ENCODE measurements around the gene MORC2.

The MORC2 gene

DNA sequence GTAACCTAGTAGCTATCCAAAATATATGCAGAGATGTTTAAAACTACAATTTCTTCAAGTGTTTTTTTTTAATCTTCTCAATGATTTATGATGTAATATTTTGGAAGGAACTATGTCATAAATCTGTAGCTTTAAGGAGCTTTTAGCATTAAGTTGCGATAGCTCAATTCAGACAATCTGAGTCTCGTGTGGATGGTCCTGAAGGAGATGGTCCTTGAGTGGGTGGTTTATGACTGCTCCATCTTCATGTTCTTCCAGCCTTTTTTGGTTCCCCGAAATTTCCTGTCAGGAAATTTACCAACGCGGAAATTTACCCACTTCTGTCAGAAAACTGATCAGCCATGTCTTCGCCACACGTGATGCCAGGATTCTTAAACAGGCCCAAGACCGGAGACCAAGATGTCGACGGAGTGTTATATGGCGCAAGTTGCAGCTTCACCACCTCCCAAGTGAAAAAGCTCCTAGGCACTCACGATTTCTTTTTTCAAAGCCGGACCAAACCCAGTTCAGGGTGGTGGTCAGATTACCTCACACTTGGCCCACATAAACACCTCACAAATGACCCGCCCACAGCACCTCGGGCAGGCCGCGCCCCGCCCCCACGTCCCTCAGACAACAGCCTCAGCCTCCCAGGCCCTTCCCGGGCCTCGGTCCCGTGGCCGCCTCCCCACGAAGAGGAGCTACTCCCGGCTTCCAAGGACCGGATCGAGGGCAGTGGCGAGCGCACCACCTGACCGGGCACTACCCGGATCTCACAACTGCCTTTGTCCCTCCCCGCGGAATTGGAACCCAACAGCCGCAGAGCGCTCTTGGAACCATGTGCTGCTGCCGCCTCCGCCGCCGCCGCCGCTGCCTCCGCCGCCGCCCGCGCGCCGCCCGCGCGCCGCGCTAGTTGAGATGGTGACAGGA lies at the start of gene MORC2:
MORC2 (minus strand) TSS at position 760 of the 909 bp plus-strand sequence. CDS start 885 bp downstream, outside the sequence.
- H3K27me3 ChIP-seq (ENCODE audit: control insufficient read depth, insufficient read depth, low read length): no peaks in the 10 kb centered on the region
- peaks cover 30% of the 10 kb centered on the region for H3K9me3 ChIP-seq (ENCODE audit: control insufficient read depth, insufficient read depth, low read depth, low read length)
- peaks cover 38% of the 10 kb centered on the region for H3K36me3 ChIP-seq (ENCODE audit: control insufficient read depth, insufficient read depth, low read length)
- peak within 1 kb of the TSS; percentile 99 for H3K27ac ChIP-seq (ENCODE audit: low read depth, low read length)
- H3K4me1 ChIP-seq (ENCODE audit: control insufficient read depth, insufficient read depth, low read length): peaks cover 19% of the 10 kb centered on the region
- H3K4me3 ChIP-seq (ENCODE audit: low read depth, low read length): peak within 1 kb of the TSS; percentile 86
- peak within 1 kb of the TSS; percentile 94 for H3K9ac ChIP-seq (ENCODE audit: low read length)

DNA sequence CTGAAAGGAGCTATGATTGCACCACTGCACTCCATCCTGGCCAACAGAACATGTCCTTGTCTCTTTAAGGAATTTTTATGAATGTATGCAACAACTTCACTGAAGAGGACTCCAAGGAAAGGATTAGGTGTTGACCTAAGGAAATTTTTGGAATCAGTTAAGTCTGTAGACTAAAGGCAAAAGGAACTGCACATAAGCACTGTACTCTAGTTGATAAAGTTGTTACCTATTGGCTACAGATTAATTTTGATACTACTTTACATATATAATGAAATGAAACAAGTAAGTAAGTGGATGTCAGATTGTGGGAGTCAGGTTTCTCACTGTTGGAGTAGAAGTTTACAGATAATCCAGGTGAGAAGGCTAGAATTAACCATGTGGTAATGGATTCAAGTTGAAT lies 37.0 kb upstream of the MORC2 start:
- Histone ChIP-seq H3K27me3 (ENCODE audit: control insufficient read depth, insufficient read depth, low read length) (no peaks in the 10 kb centered on the region), H3K9me3 (ENCODE audit: control insufficient read depth, insufficient read depth, low read depth, low read length) (peaks cover 15% of the 10 kb centered on the region), H3K4me1 (ENCODE audit: control insufficient read depth, insufficient read depth, low read length) (no peaks in the 10 kb centered on the region), H3K4me3 (ENCODE audit: low read depth, low read length) (no peak overlapping the region), H3K27ac (ENCODE audit: low read depth, low read length) (no peak overlapping the region), H3K9ac (ENCODE audit: low read length) (no peak overlapping the region), H3K36me3 (ENCODE audit: control insufficient read depth, insufficient read depth, low read length) (no peaks in the 10 kb centered on the region)

DNA sequence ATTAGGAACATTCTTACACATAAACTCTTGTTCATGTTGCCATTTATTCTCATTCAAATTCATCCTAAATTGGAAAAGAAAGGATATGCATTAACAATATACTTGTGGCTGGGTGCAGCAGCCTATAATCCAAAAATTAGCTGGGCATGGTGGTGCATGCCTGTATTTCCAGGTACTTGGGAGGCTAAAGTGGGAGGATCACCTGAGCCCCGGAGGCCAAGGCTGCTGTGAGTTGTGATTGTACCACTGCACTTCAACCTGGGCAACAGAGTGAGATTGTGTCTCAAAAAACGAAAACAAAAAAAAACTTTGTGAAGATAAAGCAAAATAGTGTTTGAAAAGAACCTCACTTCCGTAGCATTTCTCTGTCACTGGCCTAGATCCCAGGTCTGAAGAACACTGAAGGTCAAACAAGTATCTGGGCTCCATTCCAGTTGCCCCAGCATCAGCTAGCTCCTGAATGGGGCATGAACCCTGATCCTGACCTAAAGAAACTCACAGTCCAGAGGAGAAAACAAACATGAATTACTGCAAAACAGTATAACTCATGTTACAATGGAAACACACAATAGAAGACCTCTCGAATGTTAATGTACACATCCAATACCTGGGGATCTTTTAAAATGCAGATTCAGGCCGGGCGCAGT lies 32.7 kb upstream of the MORC2 start:
- no peak overlapping the region for H3K27ac ChIP-seq (ENCODE audit: low read depth, low read length)
- H3K9me3 ChIP-seq (ENCODE audit: control insufficient read depth, insufficient read depth, low read depth, low read length): peaks cover 6% of the 10 kb centered on the region
- no peaks in the 10 kb centered on the region for H3K4me1 ChIP-seq (ENCODE audit: control insufficient read depth, insufficient read depth, low read length)
- H3K4me3 ChIP-seq (ENCODE audit: low read depth, low read length): no peak overlapping the region
- H3K27me3 ChIP-seq (ENCODE audit: control insufficient read depth, insufficient read depth, low read length): no peaks in the 10 kb centered on the region
- H3K9ac ChIP-seq (ENCODE audit: low read length): no peak overlapping the region
- H3K36me3 ChIP-seq (ENCODE audit: control insufficient read depth, insufficient read depth, low read length): no peaks in the 10 kb centered on the region

DNA sequence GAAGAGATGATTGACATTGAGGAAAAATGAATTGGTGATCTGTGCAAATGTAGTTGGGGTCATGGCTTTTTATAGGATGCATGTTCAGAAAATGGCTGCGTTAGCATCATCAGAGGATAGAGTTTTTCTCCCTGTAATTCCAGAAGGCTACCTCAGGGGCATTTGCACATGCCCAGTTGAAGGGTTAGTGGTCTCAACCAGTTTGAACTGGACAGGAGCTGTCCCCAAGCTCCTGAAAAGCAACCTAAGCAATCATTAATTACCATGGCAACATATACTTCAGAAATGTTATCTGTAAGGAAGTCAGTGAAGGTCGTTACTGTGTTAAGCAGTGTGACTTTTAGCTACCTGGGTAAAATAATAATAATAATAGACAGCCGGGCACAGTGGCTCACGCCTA lies 29.8 kb upstream of the MORC2 start:
- Histone ChIP-seq H3K4me1 (ENCODE audit: control insufficient read depth, insufficient read depth, low read length) (no peaks in the 10 kb centered on the region), H3K4me3 (ENCODE audit: low read depth, low read length) (no peak overlapping the region), H3K9me3 (ENCODE audit: control insufficient read depth, insufficient read depth, low read depth, low read length) (peaks cover 4% of the 10 kb centered on the region; the same call in 1 of the 2 replicates), H3K36me3 (ENCODE audit: control insufficient read depth, insufficient read depth, low read length) (no peaks in the 10 kb centered on the region), H3K27ac (ENCODE audit: low read depth, low read length) (no peak overlapping the region), H3K9ac (ENCODE audit: low read length) (no peak overlapping the region), H3K27me3 (ENCODE audit: control insufficient read depth, insufficient read depth, low read length) (no peaks in the 10 kb centered on the region)

DNA sequence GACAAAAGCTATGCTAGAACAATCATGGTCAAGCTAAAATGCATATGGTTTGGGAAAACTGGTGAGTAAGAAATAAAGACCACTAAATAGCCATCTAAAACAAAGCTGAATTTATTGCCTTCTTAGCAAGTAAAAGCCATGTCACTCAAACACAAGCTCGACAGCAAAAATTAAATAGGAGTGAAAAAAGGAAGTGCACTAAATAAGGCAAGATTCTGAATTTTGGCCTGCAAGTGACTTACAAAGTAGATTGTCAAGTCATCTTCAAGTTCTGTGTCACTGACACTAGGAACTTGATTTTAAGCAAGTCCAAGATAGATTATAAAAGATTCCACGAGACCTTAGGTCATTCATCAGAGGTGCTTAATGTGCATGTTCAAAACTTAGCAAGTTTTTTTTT lies 27.9 kb upstream of the MORC2 start:
- no peaks in the 10 kb centered on the region for H3K4me1 ChIP-seq (ENCODE audit: control insufficient read depth, insufficient read depth, low read length)
- H3K27me3 ChIP-seq (ENCODE audit: control insufficient read depth, insufficient read depth, low read length): no peaks in the 10 kb centered on the region

DNA sequence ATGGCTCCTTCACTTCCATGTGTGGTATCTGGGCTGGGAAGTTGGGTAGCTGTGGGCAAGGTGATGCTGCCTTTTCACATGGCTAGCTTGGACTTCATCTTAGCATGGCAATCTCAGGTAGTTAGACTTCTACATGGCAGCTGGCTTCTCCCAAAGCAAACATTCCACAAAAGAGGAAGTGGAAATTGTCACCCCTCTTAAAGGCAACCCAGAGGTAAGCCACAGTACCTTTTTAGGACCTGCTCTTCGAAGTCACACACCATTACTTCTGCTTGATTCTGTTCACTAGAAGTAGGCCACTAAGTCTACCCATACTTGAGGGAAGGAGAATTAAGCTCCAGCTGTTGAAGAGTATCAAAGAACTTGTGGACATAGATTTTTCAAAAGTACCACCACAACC lies 26.4 kb upstream of the MORC2 start:
- H3K9me3 ChIP-seq (ENCODE audit: control insufficient read depth, insufficient read depth, low read depth, low read length): peaks cover 17% of the 10 kb centered on the region
- no peaks in the 10 kb centered on the region for H3K27me3 ChIP-seq (ENCODE audit: control insufficient read depth, insufficient read depth, low read length)

More for the DNA sequence above, 27.9 kb upstream of the MORC2 start:
- H3K4me3 ChIP-seq (ENCODE audit: low read depth, low read length): no peak overlapping the region
- H3K9me3 ChIP-seq (ENCODE audit: control insufficient read depth, insufficient read depth, low read depth, low read length): peaks cover 12% of the 10 kb centered on the region; the same call in 1 of the 2 replicates
- no peak overlapping the region for H3K9ac ChIP-seq (ENCODE audit: low read length)
- no peaks in the 10 kb centered on the region for H3K36me3 ChIP-seq (ENCODE audit: control insufficient read depth, insufficient read depth, low read length)
- H3K27ac ChIP-seq (ENCODE audit: low read depth, low read length): no peak overlapping the region

DNA sequence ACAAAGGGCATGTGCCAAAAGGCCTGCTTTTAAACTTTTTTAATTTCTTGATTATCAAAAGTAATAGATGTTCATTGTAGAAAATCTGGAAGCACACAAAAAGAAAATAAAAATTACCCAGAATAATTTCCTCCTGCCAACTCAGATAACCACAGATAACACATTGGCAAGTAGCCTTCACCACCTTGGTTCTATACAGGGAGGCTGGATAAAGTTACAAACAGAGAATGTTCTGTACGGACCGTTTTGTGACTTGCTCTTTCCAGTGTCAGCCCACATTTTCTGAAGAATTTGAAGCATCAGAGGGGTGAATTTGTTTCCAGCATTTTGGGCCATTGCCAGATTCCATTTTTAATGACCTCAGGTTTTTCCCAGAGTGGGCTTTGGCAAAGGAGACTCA lies 24.0 kb upstream of the MORC2 start:
- H3K4me1 ChIP-seq (ENCODE audit: control insufficient read depth, insufficient read depth, low read length): no peaks in the 10 kb centered on the region
- no peaks in the 10 kb centered on the region for H3K36me3 ChIP-seq (ENCODE audit: control insufficient read depth, insufficient read depth, low read length)
- H3K9ac ChIP-seq (ENCODE audit: low read length): no peak overlapping the region
- H3K9me3 ChIP-seq (ENCODE audit: control insufficient read depth, insufficient read depth, low read depth, low read length): peaks cover 17% of the 10 kb centered on the region
- no peak overlapping the region for H3K4me3 ChIP-seq (ENCODE audit: low read depth, low read length)
- H3K27ac ChIP-seq (ENCODE audit: low read depth, low read length): no peak overlapping the region
- H3K27me3 ChIP-seq (ENCODE audit: control insufficient read depth, insufficient read depth, low read length): no peaks in the 10 kb centered on the region

More for the DNA sequence above, 26.4 kb upstream of the MORC2 start:
- Histone ChIP-seq H3K27ac (ENCODE audit: low read depth, low read length) (no peak overlapping the region), H3K9ac (ENCODE audit: low read length) (no peak overlapping the region), H3K4me1 (ENCODE audit: control insufficient read depth, insufficient read depth, low read length) (no peaks in the 10 kb centered on the region), H3K36me3 (ENCODE audit: control insufficient read depth, insufficient read depth, low read length) (no peaks in the 10 kb centered on the region), H3K4me3 (ENCODE audit: low read depth, low read length) (no peak overlapping the region)

DNA sequence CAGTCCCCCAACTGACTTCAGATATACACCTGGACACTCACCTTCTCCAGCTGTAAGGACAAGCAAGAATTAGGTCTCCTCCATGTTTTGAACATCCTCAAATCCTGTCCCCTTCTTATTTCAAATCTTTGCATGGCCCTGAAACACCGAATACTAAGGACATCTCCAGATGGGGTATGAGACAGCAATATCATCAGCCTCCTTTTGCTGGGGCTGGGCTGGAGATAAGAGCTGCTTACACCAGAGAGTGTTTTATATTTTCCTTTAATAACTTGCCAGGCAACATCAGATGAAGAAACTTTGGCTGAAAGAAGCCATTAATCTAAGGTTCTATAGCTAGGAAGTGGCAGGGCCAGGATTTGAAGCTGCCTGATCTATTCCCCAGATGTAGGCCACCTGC lies 22.1 kb upstream of the MORC2 start:
- H3K9me3 ChIP-seq (ENCODE audit: control insufficient read depth, insufficient read depth, low read depth, low read length): peaks cover 16% of the 10 kb centered on the region
- no peaks in the 10 kb centered on the region for H3K36me3 ChIP-seq (ENCODE audit: control insufficient read depth, insufficient read depth, low read length)
- H3K27ac ChIP-seq (ENCODE audit: low read depth, low read length): no peak overlapping the region
- H3K9ac ChIP-seq (ENCODE audit: low read length): no peak overlapping the region
- no peaks in the 10 kb centered on the region for H3K27me3 ChIP-seq (ENCODE audit: control insufficient read depth, insufficient read depth, low read length)
- no peaks in the 10 kb centered on the region for H3K4me1 ChIP-seq (ENCODE audit: control insufficient read depth, insufficient read depth, low read length)
- H3K4me3 ChIP-seq (ENCODE audit: low read depth, low read length): no peak overlapping the region

DNA sequence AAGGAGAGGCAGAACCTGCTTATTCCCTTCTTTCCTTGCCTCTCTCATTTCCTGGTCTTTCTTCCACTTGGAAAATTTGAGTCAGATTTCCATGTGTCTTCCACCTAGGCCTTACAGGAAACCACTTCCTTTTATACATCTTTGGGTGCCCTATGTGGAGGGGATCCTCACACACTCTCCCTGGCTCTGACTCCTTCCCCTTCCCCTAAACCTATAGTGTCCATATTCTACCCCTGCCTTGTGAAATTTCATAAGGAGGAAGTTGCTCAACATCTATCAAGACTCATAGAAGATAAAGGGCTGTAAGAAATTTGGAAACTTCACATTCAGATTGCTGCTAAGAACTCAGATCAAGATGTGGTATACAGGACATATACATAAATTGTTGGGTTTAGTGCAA lies 20.9 kb upstream of the MORC2 start:
- Histone ChIP-seq H3K27ac (ENCODE audit: low read depth, low read length) (no peak overlapping the region), H3K4me3 (ENCODE audit: low read depth, low read length) (no peak overlapping the region), H3K36me3 (ENCODE audit: control insufficient read depth, insufficient read depth, low read length) (no peaks in the 10 kb centered on the region), H3K27me3 (ENCODE audit: control insufficient read depth, insufficient read depth, low read length) (no peaks in the 10 kb centered on the region), H3K9ac (ENCODE audit: low read length) (no peak overlapping the region), H3K9me3 (ENCODE audit: control insufficient read depth, insufficient read depth, low read depth, low read length) (peaks cover 18% of the 10 kb centered on the region), H3K4me1 (ENCODE audit: control insufficient read depth, insufficient read depth, low read length) (no peaks in the 10 kb centered on the region)

DNA sequence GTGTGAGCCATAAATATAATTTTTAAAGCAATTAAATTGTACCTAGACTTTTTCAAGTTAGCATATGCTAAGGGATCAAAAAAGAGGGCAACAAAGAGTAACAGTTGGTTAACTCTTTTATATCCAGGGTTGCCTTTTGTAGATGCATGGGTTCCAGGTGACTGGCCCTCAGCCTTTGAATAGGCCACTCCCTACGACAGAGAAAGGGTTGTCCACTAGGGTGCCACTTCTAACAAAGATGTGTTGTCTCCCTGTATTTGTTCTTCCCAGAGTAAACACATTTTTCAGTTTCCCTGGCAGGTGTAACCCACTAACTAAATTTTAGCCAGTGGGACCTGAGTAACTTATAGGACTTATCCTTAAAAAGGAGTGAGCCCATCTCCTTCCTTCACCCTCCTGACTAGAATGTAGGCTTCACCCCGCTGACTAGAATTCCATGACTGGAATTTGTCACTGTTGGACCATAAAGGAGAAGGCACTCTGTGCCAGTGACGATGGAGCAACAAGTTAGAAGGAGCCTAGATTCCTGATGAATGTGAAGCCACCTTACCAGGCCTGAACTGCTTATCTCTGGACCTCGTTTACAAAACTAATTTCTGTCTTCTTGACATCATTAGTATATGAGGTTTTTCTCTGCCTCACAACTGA lies 17.1 kb upstream of the MORC2 start:
- H3K27ac ChIP-seq (ENCODE audit: low read depth, low read length): no peak overlapping the region
- peaks cover 26% of the 10 kb centered on the region for H3K9me3 ChIP-seq (ENCODE audit: control insufficient read depth, insufficient read depth, low read depth, low read length)
- no peaks in the 10 kb centered on the region for H3K27me3 ChIP-seq (ENCODE audit: control insufficient read depth, insufficient read depth, low read length)
- no peak overlapping the region for H3K4me3 ChIP-seq (ENCODE audit: low read depth, low read length)
- no peaks in the 10 kb centered on the region for H3K36me3 ChIP-seq (ENCODE audit: control insufficient read depth, insufficient read depth, low read length)
- H3K9ac ChIP-seq (ENCODE audit: low read length): no peak overlapping the region
- H3K4me1 ChIP-seq (ENCODE audit: control insufficient read depth, insufficient read depth, low read length): no peaks in the 10 kb centered on the region

DNA sequence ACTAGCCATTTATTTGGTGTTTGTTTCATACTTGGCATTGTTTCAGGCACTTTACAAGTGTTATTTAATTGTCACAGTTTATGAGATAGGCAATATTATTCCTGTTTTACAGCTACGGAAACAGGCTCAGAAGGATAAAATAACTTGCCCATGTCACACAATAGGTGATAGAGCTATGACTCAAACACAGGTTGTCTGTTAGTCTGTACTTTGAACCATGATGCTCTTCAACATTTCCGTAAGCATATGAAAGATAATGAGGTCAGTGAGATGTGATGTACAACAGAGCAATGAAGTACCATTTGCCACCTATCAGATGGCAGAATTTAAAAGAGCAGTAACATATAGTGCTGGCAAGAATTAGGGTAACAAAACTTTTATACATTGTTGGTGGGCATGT lies 15.7 kb upstream of the MORC2 start:
- no peaks in the 10 kb centered on the region for H3K36me3 ChIP-seq (ENCODE audit: control insufficient read depth, insufficient read depth, low read length)
- no peak overlapping the region for H3K4me3 ChIP-seq (ENCODE audit: low read depth, low read length)
- H3K9me3 ChIP-seq (ENCODE audit: control insufficient read depth, insufficient read depth, low read depth, low read length): peaks cover 32% of the 10 kb centered on the region
- no peak overlapping the region for H3K27ac ChIP-seq (ENCODE audit: low read depth, low read length)
- no peak overlapping the region for H3K9ac ChIP-seq (ENCODE audit: low read length)
- H3K27me3 ChIP-seq (ENCODE audit: control insufficient read depth, insufficient read depth, low read length): no peaks in the 10 kb centered on the region
- H3K4me1 ChIP-seq (ENCODE audit: control insufficient read depth, insufficient read depth, low read length): no peaks in the 10 kb centered on the region
